K562 (cell line): Measurements from ENCODE around the gene SLC8A2. TPM values are rescaled to one million over a fixed set of nuclear protein-coding genes. Genes with fewer than 3 reads are reported as not detected.

ENCODE experiments used
- ATAC-seq: fragments of 200-7000 bp; cut with Tn5 transposase; 3 replicates; pipeline ENCODE4 v1.9.1; 2020; ENCODE audit warnings: moderate library complexity
- BruUV-seq: library from RNA; stranded (reverse); fragments of 400-500 nt; replicated peaks from 2 replicates; lab custom pipeline; 2021; lab: Mats Ljungman, UMichigan
- CTCF ChIA-PET: fragments of 300-600 bp; formaldehyde crosslinking; extraction: SDS; loops from one replicate; lab custom pipeline; 2021; ENCODE audit warnings: low intra/inter-chr PET ratio; lab: Yijun Ruan, JAX
- POLR2A ChIA-PET: fragments of 300-600, 350-650 bp; sonication (Branson Sonifier 250); formaldehyde crosslinking; extraction: SDS; loops from one replicate; lab custom pipeline; 2021; ENCODE audit warnings: antibody characterized with exemption, inconsistent platforms; lab: Yijun Ruan, JAX
- DNase-seq, 4 experiments: peaks; one replicate each; pipeline versions ENCODE4 v3.0.0 to v3.0.0-alpha.2; 2011 to 2018; ENCODE audit warnings: low spot score in 3 of 4, mixed read lengths in 3 of 4; ENCODE audit errors: extremely low read depth in 1 of 4
- FAIRE-seq: peaks from 2 replicates; lab custom pipeline; 2011; peaks lifted over from hg19 to GRCh38; lab: Jason Lieb, UNC
- H2AFZ ChIP-seq: 2 replicates; pipeline ENCODE4 v1.6.0; 2011; ENCODE audit warnings: low read depth, low read length, control low read depth, inconsistent platforms
- H3K27ac ChIP-seq: fragments of 200-600 bp; 3 replicates; pipeline ENCODE4 v1.8.0; 2011; ENCODE audit warnings: low read depth, mild to moderate bottlenecking, control low read depth, inconsistent platforms, low read length, moderate library complexity, mixed read lengths; ENCODE audit errors: extremely low read depth
- H3K27me3 ChIP-seq, 2 experiments: fragments of 300-600 bp in 1 of 2; 2 replicates in 1 of 2; 3 replicates in 1 of 2; pipeline versions ENCODE4 v1.6.0 to v1.8.0; 2011; ENCODE audit warnings: inconsistent platforms in 2 of 2, low read length in 2 of 2, mild to moderate bottlenecking in 1 of 2, mixed read lengths in 1 of 2, moderate library complexity in 1 of 2; ENCODE audit not compliant: control insufficient read depth in 2 of 2, insufficient read depth in 2 of 2
- H3K36me3 ChIP-seq: fragments of 300-600 bp; 3 replicates; pipeline ENCODE4 v1.8.0; 2011; ENCODE audit warnings: mild to moderate bottlenecking, low read length, inconsistent platforms; ENCODE audit not compliant: control insufficient read depth, insufficient read depth
- H3K4me1 ChIP-seq, 2 experiments: fragments of 200-600 bp in 1 of 2; replicated peaks in 1 of 2; 2 replicates in 1 of 2; 3 replicates in 1 of 2; pipeline versions ENCODE4 v1.5.1 to v1.8.0; 2011; ENCODE audit warnings: inconsistent platforms in 2 of 2, low read length in 2 of 2, mild to moderate bottlenecking in 1 of 2, mixed read lengths in 1 of 2, moderate library complexity in 1 of 2; ENCODE audit not compliant: control insufficient read depth in 2 of 2, insufficient read depth in 2 of 2
- H3K4me2 ChIP-seq: 2 replicates; pipeline ENCODE4 v1.6.1; 2011; ENCODE audit warnings: low read length, control low read depth, inconsistent platforms, mixed read lengths; ENCODE audit not compliant: insufficient read depth
- H3K4me3 ChIP-seq: fragments of 200-600 bp; sonication (generic), shearing (Covaris generic); 2 replicates; pipeline ENCODE4 v1.5.1; 2016; ENCODE audit warnings: control low read depth, inconsistent platforms
- H3K79me2 ChIP-seq: fragments of 200-600 bp; 3 replicates; pipeline ENCODE4 v1.8.0; 2011; ENCODE audit warnings: low read length, inconsistent platforms; ENCODE audit not compliant: control insufficient read depth, insufficient read depth
- H3K9ac ChIP-seq, 2 experiments: 2 replicates each; pipeline versions ENCODE4 v1.6.0 to v1.6.1; 2011; ENCODE audit warnings: low read depth in 2 of 2, low read length in 2 of 2, control low read depth in 1 of 2, inconsistent platforms in 1 of 2, mild to moderate bottlenecking in 1 of 2, mixed read lengths in 1 of 2; ENCODE audit not compliant: insufficient read depth in 1 of 2
- H3K9me1 ChIP-seq: one replicate; pipeline ENCODE4 v1.6.0; 2011; ENCODE audit warnings: inconsistent platforms, mild to moderate bottlenecking, low read length, moderate library complexity; ENCODE audit not compliant: control insufficient read depth, insufficient read depth
- H3K9me3 ChIP-seq: replicated peaks from 2 replicates; pipeline ENCODE4 v1.5.1; 2011; ENCODE audit warnings: low read depth, low read length, inconsistent platforms; ENCODE audit not compliant: control insufficient read depth, insufficient read depth
- H4K20me1 ChIP-seq: replicated peaks from 2 replicates; pipeline ENCODE4 v1.6.1; 2011; ENCODE audit warnings: low read length, inconsistent platforms, mixed read lengths; ENCODE audit not compliant: control insufficient read depth, insufficient read depth
- EHMT2 ChIP-seq: fragments of 450-650 bp; IDR thresholded peaks from 2 replicates; pipeline ENCODE4 v1.6.1; 2018; ENCODE audit warnings: antibody characterized with exemption
- FIP1L1 ChIP-seq: fragments of 200-400 bp; formaldehyde crosslinking; IDR thresholded peaks from 2 replicates; pipeline ENCODE4 v1.6.1; 2018; ENCODE audit warnings: mild to moderate bottlenecking, low read depth, low read length; ENCODE audit not compliant: poor library complexity, severe bottlenecking
- RCOR1 ChIP-seq, 2 experiments: IDR thresholded peaks; 2 replicates each; pipeline ENCODE4 v1.6.1; 2012; ENCODE audit warnings: low read depth in 2 of 2, low read length in 2 of 2, borderline replicate concordance in 1 of 2, improper control_type of control experiment in 1 of 2
- REST ChIP-seq, 2 experiments: fragments of 450-650 bp; formaldehyde crosslinking in 1 of 2; IDR thresholded peaks; 2 replicates each; pipeline versions ENCODE4 v1.4.0 to v1.6.1; 2014 to 2020; ENCODE audit warnings: mild to moderate bottlenecking in 2 of 2, borderline replicate concordance in 1 of 2, low read depth in 1 of 2
- ZNF395 ChIP-seq: fragments of 200-800 bp; sonication (Bioruptor generic); IDR thresholded peaks from 2 replicates; pipeline ENCODE4 v1.6.1; 2017; ENCODE audit warnings: missing genetic modification characterization, missing compliant biosample characterization
- WGBS: fragments of 100-300 bp; shearing (Covaris generic); methylation state at CpG from one replicate; pipeline ENCODE4 v1.1.6; 2016; ENCODE audit warnings: low coverage, mixed read lengths; ENCODE audit not compliant: insufficient coverage; ENCODE audit errors: missing lambda C conversion rate; 5-methylcytosine and 5-hydroxymethylcytosine counted together
- in situ Hi-C: fragments of 300-500 bp; cut with MboI; formaldehyde crosslinking; loops from 4 replicates; pipeline ENCODE4 v1.15.0; 2018; ENCODE audit warnings: inconsistent platforms, mixed read lengths
- intact Hi-C: fragments of 100-400 bp; cut with micrococcal nuclease; formaldehyde crosslinking; loops from 2 replicates; pipeline ENCODE4 v1.14.2; 2022
- polyA plus RNA-seq, 8 experiments: library from polyadenylated mRNA; depleted of rRNA in 4 of 8; stranded (reverse) in 5 of 8; unstranded in 3 of 8; fragments of >200 nt; fragmentation: Nextera tagmentation in 2 of 8; fragmentation: Illumina TruSeq in 1 of 8; extraction: Ambion mirVana in 2 of 8; extraction: Trizol in 1 of 8; gene quantifications; 2 replicates each; pipeline versions ENCODE4 v1.2.1 to v1.2.3, GENCODE V29; 2011 to 2014; ENCODE audit warnings: inconsistent platforms in 1 of 8, missing spikeins in 1 of 8
- total RNA-seq, 7 experiments: library from RNA; depleted of rRNA in 6 of 7; stranded (reverse); fragments of >200 nt in 6 of 7; fragmentation: Illumina TruSeq in 2 of 7; extraction: Trizol in 2 of 7; gene quantifications; 2 replicates each; pipeline versions ENCODE4 v1.2.1 to v1.2.3, GENCODE V29; 2011 to 2021; ENCODE audit warnings: low replicate concordance in 1 of 7

SLC8A2 gene
- total and polyA plus RNA-seq, 9 of the 15 experiments (the other 6 are each of a cell fraction or from before 2014, with no cell fraction given), result 0.07 to 0.66 (median 0.24) TPM; not detected in 3

GRCh38 chr19:47407417-47407774 lies 64.3 kb downstream of the SLC8A2 start (continued):
- 0 out of 2 replicates have a peak, but pooled peaks have one; percentile 13 for TF ChIP-seq ZNF395 (CRISPR knock-in tag)
- TF ChIP-seq EHMT2, result peak; percentile 30

GRCh38 chr19:47406711-47407416 lies 64.8 kb downstream of the SLC8A2 start:
- Histone ChIP-seq H3K4me2 (no peak overlapping the region), H4K20me1 (peaks cover 7% of the 10 kb centered on the region), H3K4me3 (no peak overlapping the region), H3K36me3 (no peaks in the 10 kb centered on the region), H2AFZ (no peak overlapping the region), H3K27me3 (peaks cover 25 to 58% of the 10 kb centered on the region in 2 experiments; a peak in 4 of 5 replicates), H3K79me2 (no peaks in the 10 kb centered on the region), H3K27ac (no peak overlapping the region), H3K4me1 (peaks cover 0 to 10% of the 10 kb centered on the region in 2 experiments; a peak in 2 of 5 replicates), H3K9me1 (peaks cover 4% of the 10 kb centered on the region), H3K9ac (no peak overlapping the region), H3K9me3 (no peaks in the 10 kb centered on the region)
- intact Hi-C loops (no loop called here), in situ Hi-C loops (no loop called here)
- DNase-seq, result peak; percentile 63 to 92 (median 86)
- ChIA-PET POLR2A (no interaction called here), CTCF (no interaction called here)
- BruUV-seq, result no TSS peak
- ATAC-seq, result peak; percentile 98
- 2% methylated on average over 45 of the region's 47 CpGs for WGBS
- no peak for FAIRE-seq
- TF ChIP-seq FIP1L1 (peak; percentile 45), REST (IDR thresholded peaks at IDR 0.05; ENCODE audit: borderline replicate concordance) (peak; percentile 99), REST (CRISPR knock-in tag; IDR thresholded peaks at IDR 0.05; ENCODE audit: low read depth) (peak; percentile 98), RCOR1 (IDR thresholded peaks at IDR 0.05; ENCODE audit: borderline replicate concordance in 1 of 2, low read depth in 2 of 2, low read length in 2 of 2) (peak in 1 of 2 experiments; percentile 36; a peak in 1 of 4 replicates)
